ENCODE results near the gene KIF1B.

KIF1B gene

DNA sequence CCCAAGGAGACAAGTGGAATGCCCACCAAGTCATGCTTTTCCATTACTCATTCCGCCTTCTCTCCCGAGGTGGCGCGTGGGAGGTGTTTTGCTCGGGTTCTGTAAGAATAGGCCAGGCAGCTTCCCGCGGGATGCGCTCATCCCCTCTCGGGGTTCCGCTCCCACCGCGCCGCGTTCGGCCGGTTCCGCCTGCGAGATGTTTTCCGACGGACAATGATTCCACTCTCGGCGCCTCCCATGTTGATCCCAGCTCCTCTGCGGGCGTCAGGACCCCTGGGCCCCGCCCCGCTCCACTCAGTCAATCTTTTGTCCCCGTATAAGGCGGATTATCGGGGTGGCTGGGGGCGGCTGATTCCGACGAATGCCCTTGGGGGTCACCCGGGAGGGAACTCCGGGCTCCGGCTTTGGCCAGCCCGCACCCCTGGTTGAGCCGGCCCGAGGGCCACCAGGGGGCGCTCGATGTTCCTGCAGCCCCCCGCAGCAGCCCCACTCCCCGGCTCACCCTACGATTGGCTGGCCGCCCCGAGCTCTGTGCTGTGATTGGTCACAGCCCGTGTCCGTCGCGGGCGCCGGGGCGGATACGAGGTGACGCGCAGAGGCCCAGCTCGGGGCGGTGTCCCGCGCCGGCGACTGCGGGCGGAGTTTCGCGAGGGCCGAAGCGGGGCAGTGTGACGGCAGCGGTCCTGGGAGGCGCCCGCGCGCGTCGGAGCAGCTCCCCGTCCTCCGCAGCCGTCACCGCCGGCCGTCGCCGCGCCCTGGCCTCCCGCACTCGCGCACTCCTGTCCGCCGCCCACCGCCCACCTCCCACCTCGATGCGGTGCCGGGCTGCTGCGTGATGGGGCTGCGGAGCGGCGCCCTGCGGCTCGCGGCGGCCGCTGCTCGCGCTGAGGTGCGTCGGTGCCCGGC is at the start of gene KIF1B (continued):
- no peak; the same call in 1 of the 2 replicates for TF ChIP-seq ZNF626 (tag by site-specific recombination; IDR thresholded peaks at IDR 0.05)
- no peak for TF ChIP-seq ZNF26 (tag by site-specific recombination; IDR thresholded peaks at IDR 0.05)
- TF ChIP-seq SALL2 (tag by site-specific recombination; IDR thresholded peaks at IDR 0.05; ENCODE audit: borderline replicate concordance), result no peak
- TF ChIP-seq ZNF600 (tag by site-specific recombination; IDR thresholded peaks at IDR 0.05), result peak; percentile 84

- Histone ChIP-seq H3K4me3 (ENCODE audit: low read depth, low read length) (no peak overlapping the region), H3K9me3 (ENCODE audit: control insufficient read depth, insufficient read depth, low read depth, low read length) (no peaks in the 10 kb centered on the region), H3K27ac (ENCODE audit: extremely low read depth, low read depth, low read length) (no peak overlapping the region), H3K4me1 (ENCODE audit: control insufficient read depth, insufficient read depth, low read length) (no peaks in the 10 kb centered on the region), H3K36me3 (ENCODE audit: control insufficient read depth in 2 of 2, insufficient read depth in 1 of 2, low read length in 2 of 2) (peaks cover 14 to 55% of the 10 kb centered on the region in 2 experiments; a peak in 2 of 3 replicates)
- ChIA-PET POLR2A (no interaction called here), CTCF (interaction anchor here (0.8 kb wide), 1 partner anchor 9 kb away, joined by 6 read pairs; no protein-coding TSS in a partner anchor)
- TF ChIP-seq ZNF133 (tag by site-specific recombination; IDR thresholded peaks at IDR 0.05) (no peak), SP2 (tag by site-specific recombination; IDR thresholded peaks at IDR 0.05) (no peak), ZBTB20 (tag by site-specific recombination; IDR thresholded peaks at IDR 0.05) (no peak)
These were observed 49.4 kb upstream of the KIF1B start for GRCh38 chr1:10160907-10161490.

GRCh38 chr1:10161541-10162290 is 48.7 kb upstream of the KIF1B start:
- Histone ChIP-seq H3K27ac (ENCODE audit: extremely low read depth, low read depth, low read length) (no peak overlapping the region), H3K4me1 (ENCODE audit: control insufficient read depth, insufficient read depth, low read length) (no peaks in the 10 kb centered on the region), H3K36me3 (ENCODE audit: control insufficient read depth in 2 of 2, insufficient read depth in 1 of 2, low read length in 2 of 2) (peaks cover 14 to 58% of the 10 kb centered on the region in 2 experiments; a peak in 2 of 3 replicates), H3K4me3 (ENCODE audit: low read depth, low read length) (no peak overlapping the region), H3K9me3 (ENCODE audit: control insufficient read depth, insufficient read depth, low read depth, low read length) (no peaks in the 10 kb centered on the region)
- ChIA-PET POLR2A (no interaction called here), CTCF (interaction anchor here (0.8 to 2.1 kb wide), 2 partner anchors 9 to 10 kb away, joined by 6 to 15 read pairs; no protein-coding TSS in a partner anchor)
- TF ChIP-seq ZNF423 (tag by site-specific recombination; IDR thresholded peaks at IDR 0.05), result no peak
- TF ChIP-seq, protein P1, sequence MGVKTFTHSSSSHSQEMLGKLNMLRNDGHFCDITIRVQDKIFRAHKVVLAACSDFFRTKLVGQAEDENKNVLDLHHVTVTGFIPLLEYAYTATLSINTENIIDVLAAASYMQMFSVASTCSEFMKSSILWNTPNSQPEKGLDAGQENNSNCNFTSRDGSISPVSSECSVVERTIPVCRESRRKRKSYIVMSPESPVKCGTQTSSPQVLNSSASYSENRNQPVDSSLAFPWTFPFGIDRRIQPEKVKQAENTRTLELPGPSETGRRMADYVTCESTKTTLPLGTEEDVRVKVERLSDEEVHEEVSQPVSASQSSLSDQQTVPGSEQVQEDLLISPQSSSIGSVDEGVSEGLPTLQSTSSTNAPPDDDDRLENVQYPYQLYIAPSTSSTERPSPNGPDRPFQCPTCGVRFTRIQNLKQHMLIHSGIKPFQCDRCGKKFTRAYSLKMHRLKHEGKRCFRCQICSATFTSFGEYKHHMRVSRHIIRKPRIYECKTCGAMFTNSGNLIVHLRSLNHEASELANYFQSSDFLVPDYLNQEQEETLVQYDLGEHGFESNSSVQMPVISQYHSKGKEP (tag by site-specific recombination; IDR thresholded peaks at IDR 0.05), result no peak
- TF ChIP-seq ZNF544 (tag by site-specific recombination; IDR thresholded peaks at IDR 0.05), result no peak

- H3K27ac ChIP-seq (ENCODE audit: extremely low read depth, low read depth, low read length), result no peak overlapping the region
- CTCF ChIA-PET, result no interaction called here
- no peak overlapping the region for H3K4me3 ChIP-seq (ENCODE audit: low read depth, low read length)
- no peaks in the 10 kb centered on the region for H3K4me1 ChIP-seq (ENCODE audit: control insufficient read depth, insufficient read depth, low read length)
- POLR2A ChIA-PET, result no interaction called here
- H3K9me3 ChIP-seq (ENCODE audit: control insufficient read depth, insufficient read depth, low read depth, low read length), result no peaks in the 10 kb centered on the region
- TF ChIP-seq ZSCAN30 (tag by site-specific recombination; IDR thresholded peaks at IDR 0.05) (no peak), ZNF704 (tag by site-specific recombination; IDR thresholded peaks at IDR 0.05) (no peak), ZNF48 (tag by site-specific recombination; IDR thresholded peaks at IDR 0.05) (no peak), FEZF1 (tag by site-specific recombination; IDR thresholded peaks at IDR 0.05) (no peak), MYNN (tag by site-specific recombination; IDR thresholded peaks at IDR 0.05; ENCODE audit: borderline replicate concordance) (no peak), KLF1 (tag by site-specific recombination; IDR thresholded peaks at IDR 0.05) (no peak), ZNF473 (tag by site-specific recombination; IDR thresholded peaks at IDR 0.05) (no peak)
- H3K36me3 ChIP-seq (ENCODE audit: control insufficient read depth in 2 of 2, insufficient read depth in 1 of 2, low read length in 2 of 2), result peaks cover 6 to 76% of the 10 kb centered on the region in 2 experiments
These were observed 41.4 kb upstream of the KIF1B start for GRCh38 chr1:10168912-10169514.
